ENCODE results near the gene LRRC4C.
A peak's percentile ranks its signal among the peaks of the same experiment; 100 is the strongest.

Gene LRRC4C

GRCh38 chr11:40133498-40133897 is 1326.0 kb downstream of the LRRC4C start:
- no peak for TF ChIP-seq EGR1 (IDR thresholded peaks at IDR 0.05)

GRCh38 chr11:40132912-40133311 is 1326.5 kb downstream of the LRRC4C start:
- no peak for TF ChIP-seq REST (IDR thresholded peaks at IDR 0.05; ENCODE audit: low read depth)

GRCh38 chr11:40130427-40130826 is 1329.0 kb downstream of the LRRC4C start:
- TF ChIP-seq MAX (IDR thresholded peaks at IDR 0.05) (no peak), CREB1 (IDR thresholded peaks at IDR 0.05; ENCODE audit: low read depth) (no peak), ZBTB7A (IDR thresholded peaks at IDR 0.05; ENCODE audit: low read depth) (no peak), REST (IDR thresholded peaks at IDR 0.05; ENCODE audit: low read depth) (no peak), USF1 (IDR thresholded peaks at IDR 0.05) (no peak), CEBPB (IDR thresholded peaks at IDR 0.05) (no peak), TEAD4 (IDR thresholded peaks at IDR 0.05) (no peak), FOXM1 (IDR thresholded peaks at IDR 0.05; ENCODE audit: borderline replicate concordance, low read depth) (no peak), EGR1 (IDR thresholded peaks at IDR 0.05) (no peak), RAD21 (IDR thresholded peaks at IDR 0.05; ENCODE audit: low read depth) (no peak), NFIC (IDR thresholded peaks at IDR 0.05) (no peak), TCF12 (IDR thresholded peaks at IDR 0.05; ENCODE audit: low read depth) (no peak), EP300 (IDR thresholded peaks at IDR 0.05; ENCODE audit: borderline replicate concordance) (no peak), TAF1 (IDR thresholded peaks at IDR 0.05; ENCODE audit: low read depth) (no peak)

- no peak for TF ChIP-seq EGR1 (IDR thresholded peaks at IDR 0.05)
- TF ChIP-seq CEBPB (IDR thresholded peaks at IDR 0.05) = no peak
- no peak for TF ChIP-seq REST (IDR thresholded peaks at IDR 0.05; ENCODE audit: low read depth)
- TF ChIP-seq EP300 (IDR thresholded peaks at IDR 0.05; ENCODE audit: borderline replicate concordance) = no peak
- TF ChIP-seq TEAD4 (IDR thresholded peaks at IDR 0.05) = no peak
These were observed 1330.2 kb downstream of the LRRC4C start for GRCh38 chr11:40129266-40129665.

GRCh38 chr11:40125054-40125453 is 1334.4 kb downstream of the LRRC4C start:
- no peak for TF ChIP-seq ZBTB7A (IDR thresholded peaks at IDR 0.05; ENCODE audit: low read depth)
- TF ChIP-seq RAD21 (IDR thresholded peaks at IDR 0.05; ENCODE audit: low read depth) = peak; percentile 25; the same call in 1 of the 2 replicates

GRCh38 chr11:40119661-40120060 is 1339.8 kb downstream of the LRRC4C start:
- TF ChIP-seq TCF12 (IDR thresholded peaks at IDR 0.05; ENCODE audit: low read depth) (no peak), RAD21 (IDR thresholded peaks at IDR 0.05; ENCODE audit: low read depth) (no peak), CREB1 (IDR thresholded peaks at IDR 0.05; ENCODE audit: low read depth) (no peak), USF1 (IDR thresholded peaks at IDR 0.05) (no peak), TAF1 (IDR thresholded peaks at IDR 0.05; ENCODE audit: low read depth) (no peak), ZBTB7A (IDR thresholded peaks at IDR 0.05; ENCODE audit: low read depth) (no peak), NFIC (IDR thresholded peaks at IDR 0.05) (no peak), TEAD4 (IDR thresholded peaks at IDR 0.05) (no peak), REST (IDR thresholded peaks at IDR 0.05; ENCODE audit: low read depth) (no peak), YY1 (IDR thresholded peaks at IDR 0.05; ENCODE audit: low read depth) (no peak), FOXM1 (IDR thresholded peaks at IDR 0.05; ENCODE audit: borderline replicate concordance, low read depth) (no peak), EGR1 (IDR thresholded peaks at IDR 0.05) (no peak)
